ENCODE results near the gene HIF1A. TPM values are rescaled to one million over a fixed set of nuclear protein-coding genes. Genes with fewer than 3 reads are reported as not detected.

HIF1A gene
- total and polyA plus RNA-seq, 11 donors: 12.8 to 157 (median 72.8) TPM

DNA sequence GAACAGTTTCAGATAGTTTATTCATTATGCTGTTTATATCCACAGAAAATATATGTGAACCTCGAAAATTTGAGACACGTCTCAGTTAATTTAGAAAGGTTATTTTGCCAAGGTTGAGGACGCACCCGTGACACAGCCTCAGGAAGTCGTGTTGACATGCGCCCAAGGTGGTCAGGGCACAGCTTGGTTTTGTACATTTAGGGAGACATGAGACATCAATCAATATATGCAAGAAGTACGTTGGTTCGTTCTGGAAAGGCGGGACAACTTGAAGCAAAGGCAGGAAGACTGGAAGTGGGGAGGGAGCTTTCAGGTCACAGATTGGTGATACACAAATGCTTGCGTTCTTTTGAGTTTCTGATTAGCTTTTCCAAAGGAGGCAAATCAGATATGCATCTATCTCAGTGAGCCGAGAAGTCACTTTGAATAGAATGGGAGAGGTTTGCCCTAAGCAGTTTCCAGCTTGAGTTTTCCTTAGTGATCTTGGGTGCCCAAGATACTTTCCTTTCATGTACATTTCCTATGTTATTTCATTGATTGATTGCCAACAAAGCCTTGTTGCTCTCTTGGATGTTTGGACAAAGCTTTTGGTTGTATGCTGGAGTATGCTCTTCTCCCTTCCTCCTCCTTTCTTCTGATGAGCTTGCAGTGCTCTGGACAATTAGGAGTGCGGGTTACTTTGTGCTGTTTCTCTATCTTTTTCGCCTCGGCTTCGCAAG is 70.1 kb downstream of the HIF1A start:
- Histone ChIP-seq H3K4me3 (no peak overlapping the region), H3K9me3 (no peaks in the 10 kb centered on the region), H3K4me1 (peaks cover 0 to 46% (median 18%) of the 10 kb centered on the region in 12 donors), H3K27me3 (no peaks in the 10 kb centered on the region), H3K27ac (peak overlapping the region in 3 of 12 donors; percentile 3 to 11 (median 9)), H3K36me3 (peaks cover 0 to 37% (median 15%) of the 10 kb centered on the region in 9 donors)
- intact Hi-C loops (cut with DNase I): loop anchor here in 4 of 10 donors (10.0 kb wide), 2 partner anchors 291 to 301 kb away; no protein-coding TSS in a partner anchor
- no peak for TF ChIP-seq POLR2A (IDR thresholded peaks at IDR 0.05)
- TF ChIP-seq, protein P1, sequence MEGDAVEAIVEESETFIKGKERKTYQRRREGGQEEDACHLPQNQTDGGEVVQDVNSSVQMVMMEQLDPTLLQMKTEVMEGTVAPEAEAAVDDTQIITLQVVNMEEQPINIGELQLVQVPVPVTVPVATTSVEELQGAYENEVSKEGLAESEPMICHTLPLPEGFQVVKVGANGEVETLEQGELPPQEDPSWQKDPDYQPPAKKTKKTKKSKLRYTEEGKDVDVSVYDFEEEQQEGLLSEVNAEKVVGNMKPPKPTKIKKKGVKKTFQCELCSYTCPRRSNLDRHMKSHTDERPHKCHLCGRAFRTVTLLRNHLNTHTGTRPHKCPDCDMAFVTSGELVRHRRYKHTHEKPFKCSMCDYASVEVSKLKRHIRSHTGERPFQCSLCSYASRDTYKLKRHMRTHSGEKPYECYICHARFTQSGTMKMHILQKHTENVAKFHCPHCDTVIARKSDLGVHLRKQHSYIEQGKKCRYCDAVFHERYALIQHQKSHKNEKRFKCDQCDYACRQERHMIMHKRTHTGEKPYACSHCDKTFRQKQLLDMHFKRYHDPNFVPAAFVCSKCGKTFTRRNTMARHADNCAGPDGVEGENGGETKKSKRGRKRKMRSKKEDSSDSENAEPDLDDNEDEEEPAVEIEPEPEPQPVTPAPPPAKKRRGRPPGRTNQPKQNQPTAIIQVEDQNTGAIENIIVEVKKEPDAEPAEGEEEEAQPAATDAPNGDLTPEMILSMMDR (IDR thresholded peaks at IDR 0.05): no peak
- ATAC-seq (no peak), DNase-seq (no peak)
- WGBS, 4 donors: 75 to 77% (median 76%) methylated on average over 15 of the region's 15 CpGs

DNA sequence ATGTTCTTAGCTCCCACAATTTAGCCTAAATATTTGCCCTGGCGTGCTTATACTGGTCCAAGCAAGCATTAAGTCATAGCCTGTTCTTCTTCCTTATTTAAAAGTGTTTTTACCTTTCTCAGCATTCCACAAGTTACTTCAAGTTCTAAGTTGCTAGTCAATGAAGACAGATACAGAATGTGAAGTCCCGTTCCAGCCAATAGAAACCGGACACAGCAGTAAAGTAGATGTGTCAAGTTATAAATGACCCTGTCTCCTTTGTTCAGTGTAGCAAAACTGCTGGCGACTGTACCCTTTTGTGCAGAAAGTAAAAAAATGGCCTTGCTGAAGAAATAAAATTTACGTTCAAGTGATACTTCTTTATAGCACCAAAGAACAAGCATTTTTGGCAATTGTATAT is 70.8 kb downstream of the HIF1A start:
- Histone ChIP-seq H3K9me3 (no peaks in the 10 kb centered on the region), H3K4me3 (no peak overlapping the region), H3K27me3 (no peaks in the 10 kb centered on the region), H3K4me1 (peaks cover 0 to 46% (median 18%) of the 10 kb centered on the region in 12 donors), H3K27ac (peak overlapping the region in 3 of 12 donors; percentile 4 to 9 (median 9)), H3K36me3 (peaks cover 0 to 45% (median 23%) of the 10 kb centered on the region in 9 donors)
- intact Hi-C loops (cut with DNase I): loop anchor here in 4 of 10 donors (10.0 kb wide), 2 partner anchors 291 to 301 kb away; no protein-coding TSS in a partner anchor
- no peak for TF ChIP-seq POLR2A (IDR thresholded peaks at IDR 0.05)
- TF ChIP-seq, protein P1 (IDR thresholded peaks at IDR 0.05): no peak
- DNase-seq (no peak), ATAC-seq (no peak)
- 75 to 79% (median 76%) methylated on average over 5 of the region's 5 CpGs for WGBS, 4 donors

DNA sequence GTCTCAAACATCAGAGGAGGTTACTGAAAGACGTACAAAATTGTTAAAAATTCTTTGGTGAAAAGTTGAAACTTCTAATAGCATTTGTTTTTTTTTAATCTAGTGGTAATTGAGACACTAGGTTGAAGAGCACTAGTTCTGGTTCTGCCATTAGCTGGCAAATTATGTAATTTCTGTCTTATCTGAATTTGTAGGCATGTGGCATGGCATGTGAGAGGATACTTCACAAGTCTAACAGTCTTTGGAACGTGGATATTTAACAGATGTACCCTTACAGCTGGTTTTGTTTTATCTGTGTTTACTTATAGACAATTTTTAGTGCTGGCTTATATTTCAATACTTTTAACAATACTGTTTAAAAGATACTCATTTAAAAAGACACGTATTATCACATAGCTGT is 72.9 kb downstream of the HIF1A start:
- DNase-seq (peak in 1 of 5 donors; percentile 20), ATAC-seq (peak in 1 of 4 donors; percentile 61)
- H3K4me3 ChIP-seq: no peak overlapping the region
- no peaks in the 10 kb centered on the region for H3K27me3 ChIP-seq
- no peak for TF ChIP-seq POLR2A (IDR thresholded peaks at IDR 0.05)
- TF ChIP-seq, protein P1 (IDR thresholded peaks at IDR 0.05): no peak
- peaks cover 0 to 38% (median 13%) of the 10 kb centered on the region in 12 donors for H3K4me1 ChIP-seq
- intact Hi-C loops (cut with DNase I): loop anchor here in 4 of 10 donors (10.0 kb wide), 2 partner anchors 293 to 303 kb away; no protein-coding TSS in a partner anchor
- H3K27ac ChIP-seq: peak overlapping the region in 7 of 12 donors; percentile 5 to 56 (median 27)
- 50 to 63% (median 57%) methylated on average over 3 of the region's 3 CpGs for WGBS, 4 donors
- peaks cover 0 to 62% (median 43%) of the 10 kb centered on the region in 9 donors for H3K36me3 ChIP-seq
- no peaks in the 10 kb centered on the region for H3K9me3 ChIP-seq

DNA sequence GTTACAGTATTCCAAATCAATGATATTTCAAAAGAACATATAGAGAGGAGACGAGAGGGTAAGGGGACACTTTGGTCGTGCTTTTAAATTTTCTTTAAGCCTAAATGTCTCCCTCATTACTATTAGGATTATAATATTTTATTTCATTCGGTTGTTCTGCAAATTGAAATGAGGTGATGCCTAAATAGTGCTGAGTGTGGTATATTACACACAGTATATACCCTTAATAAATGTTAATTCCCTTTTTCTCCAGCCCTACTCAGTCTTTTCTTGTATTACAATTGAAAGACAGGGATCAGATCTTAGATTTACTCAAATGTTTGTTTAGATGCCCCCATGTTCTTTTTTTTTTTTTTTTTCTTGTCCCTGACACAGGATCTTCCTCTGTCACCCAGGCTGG is 74.6 kb downstream of the HIF1A start:
- WGBS, 4 donors: 94 to 98% (median 95%) methylated on average over 3 of the region's 3 CpGs
- TF ChIP-seq, protein P1 (IDR thresholded peaks at IDR 0.05): no peak
- no peak for TF ChIP-seq POLR2A (IDR thresholded peaks at IDR 0.05)
- intact Hi-C loops (cut with DNase I): loop anchor here in 4 of 10 donors (10.0 kb wide), 2 partner anchors 295 to 305 kb away; no protein-coding TSS in a partner anchor

More for the DNA sequence above, 74.6 kb downstream of the HIF1A start:
- H3K27ac ChIP-seq: no peak overlapping the region
- DNase-seq (no peak), ATAC-seq (no peak)
- no peaks in the 10 kb centered on the region for H3K27me3 ChIP-seq
- peaks cover 0 to 27% (median 0%) of the 10 kb centered on the region in 12 donors for H3K4me1 ChIP-seq
- no peaks in the 10 kb centered on the region for H3K9me3 ChIP-seq
- H3K36me3 ChIP-seq: peaks cover 0 to 76% (median 56%) of the 10 kb centered on the region in 9 donors
- no peak overlapping the region for H3K4me3 ChIP-seq

Measured in heart left ventricle (tissue), 16 donors.